Esophagus muscularis mucosa (tissue), 4 donors: ENCODE results near the gene CASTOR1.

Experiments
- EP300 ChIP-seq: sonication (generic); formaldehyde crosslinking; IDR thresholded peaks from one replicate; pipeline ENCODE4 v1.6.1; 2017; ENCODE audit warnings: antibody characterized with exemption
- POLR2AphosphoS5 ChIP-seq, 2 donors: sonication (generic); formaldehyde crosslinking; IDR thresholded peaks; one replicate each; pipeline ENCODE4 v1.6.1; 2017; ENCODE audit warnings: antibody characterized with exemption in 2 of 2
- TF ChIP-seq, protein P1 (sequence below), 3 experiments: fragments of 200-600 bp in 2 of 3; fragments of 450-650 bp in 1 of 3; sonication (generic) in 2 of 3; IDR thresholded peaks; one replicate each; pipeline ENCODE4 v1.5.1; 2017 to 2019; ENCODE audit warnings: antibody characterized with exemption in 3 of 3, mild to moderate bottlenecking in 2 of 3, moderate library complexity in 1 of 3

DNA sequence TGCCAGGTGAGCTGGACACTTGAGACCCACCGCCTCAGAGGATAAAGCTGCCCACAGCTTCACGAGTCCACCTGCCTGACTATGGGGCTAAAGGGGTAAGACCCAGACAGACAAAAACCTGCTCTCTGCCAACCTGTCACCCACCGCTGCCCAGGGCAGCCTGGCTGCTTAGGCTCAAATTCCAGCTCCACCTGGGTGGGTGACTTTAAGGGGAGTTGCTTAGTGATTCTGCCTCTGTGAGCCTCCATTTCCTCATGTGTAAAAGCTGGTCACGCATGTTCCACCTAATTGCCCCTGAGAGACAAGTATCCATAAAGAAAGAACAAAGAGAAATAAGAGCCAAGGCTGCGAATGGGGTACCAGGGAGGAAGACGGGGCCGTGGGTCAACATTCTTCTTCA, 3.7 kb upstream of the CASTOR1 start:
- TF ChIP-seq, protein P1, sequence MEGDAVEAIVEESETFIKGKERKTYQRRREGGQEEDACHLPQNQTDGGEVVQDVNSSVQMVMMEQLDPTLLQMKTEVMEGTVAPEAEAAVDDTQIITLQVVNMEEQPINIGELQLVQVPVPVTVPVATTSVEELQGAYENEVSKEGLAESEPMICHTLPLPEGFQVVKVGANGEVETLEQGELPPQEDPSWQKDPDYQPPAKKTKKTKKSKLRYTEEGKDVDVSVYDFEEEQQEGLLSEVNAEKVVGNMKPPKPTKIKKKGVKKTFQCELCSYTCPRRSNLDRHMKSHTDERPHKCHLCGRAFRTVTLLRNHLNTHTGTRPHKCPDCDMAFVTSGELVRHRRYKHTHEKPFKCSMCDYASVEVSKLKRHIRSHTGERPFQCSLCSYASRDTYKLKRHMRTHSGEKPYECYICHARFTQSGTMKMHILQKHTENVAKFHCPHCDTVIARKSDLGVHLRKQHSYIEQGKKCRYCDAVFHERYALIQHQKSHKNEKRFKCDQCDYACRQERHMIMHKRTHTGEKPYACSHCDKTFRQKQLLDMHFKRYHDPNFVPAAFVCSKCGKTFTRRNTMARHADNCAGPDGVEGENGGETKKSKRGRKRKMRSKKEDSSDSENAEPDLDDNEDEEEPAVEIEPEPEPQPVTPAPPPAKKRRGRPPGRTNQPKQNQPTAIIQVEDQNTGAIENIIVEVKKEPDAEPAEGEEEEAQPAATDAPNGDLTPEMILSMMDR (IDR thresholded peaks at IDR 0.05): no peak
- TF ChIP-seq POLR2AphosphoS5 (IDR thresholded peaks at IDR 0.05) (no peak), EP300 (no peak)
